Parathyroid adenoma (tissue), 2 donors: ENCODE data around the gene MAGI3.

ENCODE experiments used
- H2AFZ ChIP-seq: fragments of 300-600 bp; sonication (generic); one replicate; pipeline ENCODE4 v1.7.0; 2017; ENCODE audit warnings: antibody characterized with exemption, mild to moderate bottlenecking
- H3K27ac ChIP-seq: fragments of 300-600 bp; sonication (generic); one replicate; pipeline ENCODE4 v1.7.0; 2017
- H3K27me3 ChIP-seq: fragments of 300-600 bp; sonication (generic); one replicate; pipeline ENCODE4 v1.7.0; 2017; ENCODE audit warnings: low read length; ENCODE audit not compliant: control insufficient read depth, insufficient read depth
- H3K36me3 ChIP-seq: fragments of 300-600 bp; sonication (generic); one replicate; pipeline ENCODE4 v1.7.0; 2017; ENCODE audit warnings: low read length; ENCODE audit not compliant: control insufficient read depth, insufficient read depth
- H3K4me1 ChIP-seq: fragments of 300-600 bp; sonication (generic); one replicate; pipeline ENCODE4 v1.7.0; 2017; ENCODE audit warnings: control low read depth
- H3K4me2 ChIP-seq: fragments of 300-600 bp; sonication (generic); one replicate; pipeline ENCODE4 v1.7.0; 2017; ENCODE audit warnings: low read length
- H3K4me3 ChIP-seq: fragments of 300-600 bp; sonication (generic); one replicate; pipeline ENCODE4 v1.7.0; 2017; ENCODE audit warnings: low read depth, low read length
- H3K79me2 ChIP-seq: fragments of 300-600 bp; sonication (generic); one replicate; pipeline ENCODE4 v1.7.0; 2017; ENCODE audit warnings: control low read depth
- H3K9ac ChIP-seq: fragments of 300-600 bp; sonication (generic); one replicate; pipeline ENCODE4 v1.7.0; 2017; ENCODE audit warnings: mild to moderate bottlenecking
- H3K9me3 ChIP-seq: fragments of 300-600 bp; sonication (generic); one replicate; pipeline ENCODE4 v1.7.0; 2017; ENCODE audit warnings: low read length; ENCODE audit not compliant: control insufficient read depth
- TF ChIP-seq, protein P1 (sequence below): fragments of 300-600 bp; sonication (generic); IDR thresholded peaks from one replicate; pipeline ENCODE4 v1.7.0; 2017; ENCODE audit warnings: antibody characterized with exemption, mild to moderate bottlenecking
- donor health status: primary hyperparathyroidism.

MAGI3 gene

DNA sequence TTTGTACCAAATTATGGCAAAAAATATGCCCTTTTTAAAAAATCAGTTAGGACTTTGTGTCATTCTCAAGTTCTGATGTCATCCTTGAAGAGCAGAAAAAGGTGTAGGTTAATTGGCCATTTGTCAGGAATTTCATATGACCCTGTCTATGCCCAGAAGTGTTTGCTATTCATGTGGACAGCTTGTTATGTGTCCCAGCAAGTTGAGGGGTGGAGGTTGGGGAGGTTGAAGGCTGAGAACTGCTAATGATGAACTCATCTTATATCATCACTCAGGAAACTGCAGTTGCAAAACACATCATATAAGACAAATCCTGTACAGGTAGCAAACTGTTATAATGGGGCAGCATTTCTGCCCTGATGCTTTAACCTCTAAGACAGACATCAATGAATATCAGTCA lies 262.5 kb downstream of the MAGI3 start:
- Histone ChIP-seq H2AFZ (no peak overlapping the region), H3K9ac (no peak overlapping the region), H3K79me2 (no peaks in the 10 kb centered on the region), H3K9me3 (no peaks in the 10 kb centered on the region), H3K4me2 (no peak overlapping the region), H3K4me1 (no peaks in the 10 kb centered on the region), H3K27me3 (no peaks in the 10 kb centered on the region), H3K4me3 (no peak overlapping the region), H3K36me3 (no peaks in the 10 kb centered on the region), H3K27ac (no peak overlapping the region)
- TF ChIP-seq, protein P1, sequence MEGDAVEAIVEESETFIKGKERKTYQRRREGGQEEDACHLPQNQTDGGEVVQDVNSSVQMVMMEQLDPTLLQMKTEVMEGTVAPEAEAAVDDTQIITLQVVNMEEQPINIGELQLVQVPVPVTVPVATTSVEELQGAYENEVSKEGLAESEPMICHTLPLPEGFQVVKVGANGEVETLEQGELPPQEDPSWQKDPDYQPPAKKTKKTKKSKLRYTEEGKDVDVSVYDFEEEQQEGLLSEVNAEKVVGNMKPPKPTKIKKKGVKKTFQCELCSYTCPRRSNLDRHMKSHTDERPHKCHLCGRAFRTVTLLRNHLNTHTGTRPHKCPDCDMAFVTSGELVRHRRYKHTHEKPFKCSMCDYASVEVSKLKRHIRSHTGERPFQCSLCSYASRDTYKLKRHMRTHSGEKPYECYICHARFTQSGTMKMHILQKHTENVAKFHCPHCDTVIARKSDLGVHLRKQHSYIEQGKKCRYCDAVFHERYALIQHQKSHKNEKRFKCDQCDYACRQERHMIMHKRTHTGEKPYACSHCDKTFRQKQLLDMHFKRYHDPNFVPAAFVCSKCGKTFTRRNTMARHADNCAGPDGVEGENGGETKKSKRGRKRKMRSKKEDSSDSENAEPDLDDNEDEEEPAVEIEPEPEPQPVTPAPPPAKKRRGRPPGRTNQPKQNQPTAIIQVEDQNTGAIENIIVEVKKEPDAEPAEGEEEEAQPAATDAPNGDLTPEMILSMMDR = no peak

DNA sequence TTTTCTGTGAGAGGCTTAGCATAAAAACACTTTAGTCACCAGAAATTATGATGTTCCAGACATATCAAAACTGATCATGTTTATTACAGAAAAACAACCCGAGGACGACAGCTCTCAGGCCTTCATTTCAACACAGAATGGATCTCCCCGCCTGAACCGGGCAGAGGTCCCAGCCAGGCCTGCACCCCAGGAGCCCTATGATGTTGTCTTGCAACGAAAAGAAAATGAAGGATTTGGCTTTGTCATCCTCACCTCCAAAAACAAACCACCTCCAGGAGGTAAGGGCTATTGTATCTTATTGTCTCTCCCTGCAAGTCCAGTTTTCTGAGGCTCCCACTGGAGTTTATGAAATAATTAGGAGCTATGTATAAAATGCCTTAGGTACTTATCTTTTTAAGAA lies 263.4 kb downstream of the MAGI3 start:
- Histone ChIP-seq H3K4me3 (no peak overlapping the region), H3K36me3 (no peaks in the 10 kb centered on the region), H2AFZ (no peak overlapping the region), H3K4me1 (no peaks in the 10 kb centered on the region), H3K4me2 (no peak overlapping the region), H3K27ac (no peak overlapping the region), H3K9ac (no peak overlapping the region), H3K79me2 (no peaks in the 10 kb centered on the region), H3K9me3 (no peaks in the 10 kb centered on the region), H3K27me3 (no peaks in the 10 kb centered on the region)
- TF ChIP-seq, protein P1 = no peak

DNA sequence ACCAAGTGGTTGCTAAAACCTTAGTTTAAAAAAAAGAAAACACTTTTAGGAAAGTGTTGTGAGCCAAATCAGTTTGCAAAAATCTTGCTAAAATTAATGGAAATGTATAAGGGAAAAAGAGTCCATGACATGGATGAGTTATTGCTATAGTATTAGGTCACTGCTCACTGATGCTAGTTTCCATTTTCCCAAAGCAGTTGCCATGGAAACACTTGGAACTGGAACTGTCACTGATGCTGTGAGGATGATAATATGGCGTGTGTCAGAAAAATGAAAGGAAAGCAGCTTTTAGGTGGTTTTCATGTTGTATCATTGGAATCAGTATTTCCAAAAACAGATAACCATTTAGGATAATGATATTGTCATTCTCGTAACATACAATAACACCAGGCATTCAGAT lies 264.6 kb downstream of the MAGI3 start:
- no peak overlapping the region for H2AFZ ChIP-seq
- no peak overlapping the region for H3K4me3 ChIP-seq
- TF ChIP-seq, protein P1 = no peak
- H3K4me1 ChIP-seq = no peaks in the 10 kb centered on the region
- no peak overlapping the region for H3K4me2 ChIP-seq
- H3K27ac ChIP-seq = no peak overlapping the region
- H3K9ac ChIP-seq = no peak overlapping the region
- no peaks in the 10 kb centered on the region for H3K27me3 ChIP-seq
- no peaks in the 10 kb centered on the region for H3K79me2 ChIP-seq
- H3K9me3 ChIP-seq = no peaks in the 10 kb centered on the region
- no peaks in the 10 kb centered on the region for H3K36me3 ChIP-seq

DNA sequence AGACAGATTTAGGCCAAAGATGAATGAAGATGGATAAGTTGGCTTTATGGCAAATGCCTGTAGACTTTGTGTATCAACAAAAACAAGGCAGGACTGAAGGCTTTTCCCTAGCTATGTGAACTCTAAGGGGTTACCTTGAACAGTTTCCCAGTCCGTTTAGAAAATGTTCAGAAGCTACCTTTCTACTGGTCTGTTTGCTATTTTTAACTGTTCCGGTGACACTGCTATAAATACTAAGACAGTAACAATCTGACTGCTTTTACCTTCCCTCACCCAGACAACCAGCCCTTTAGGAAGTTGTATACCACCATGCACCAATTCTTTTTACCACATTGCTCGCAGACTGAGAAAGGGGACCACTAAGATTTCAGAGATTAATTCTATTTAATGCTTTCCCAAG lies 266.8 kb downstream of the MAGI3 start:
- Histone ChIP-seq H3K4me1 (no peaks in the 10 kb centered on the region), H3K4me3 (no peak overlapping the region), H3K9me3 (no peaks in the 10 kb centered on the region), H3K27ac (no peak overlapping the region), H3K27me3 (no peaks in the 10 kb centered on the region), H3K9ac (no peak overlapping the region), H3K79me2 (no peaks in the 10 kb centered on the region), H3K36me3 (no peaks in the 10 kb centered on the region), H3K4me2 (no peak overlapping the region), H2AFZ (no peak overlapping the region)
- TF ChIP-seq, protein P1 = no peak

DNA sequence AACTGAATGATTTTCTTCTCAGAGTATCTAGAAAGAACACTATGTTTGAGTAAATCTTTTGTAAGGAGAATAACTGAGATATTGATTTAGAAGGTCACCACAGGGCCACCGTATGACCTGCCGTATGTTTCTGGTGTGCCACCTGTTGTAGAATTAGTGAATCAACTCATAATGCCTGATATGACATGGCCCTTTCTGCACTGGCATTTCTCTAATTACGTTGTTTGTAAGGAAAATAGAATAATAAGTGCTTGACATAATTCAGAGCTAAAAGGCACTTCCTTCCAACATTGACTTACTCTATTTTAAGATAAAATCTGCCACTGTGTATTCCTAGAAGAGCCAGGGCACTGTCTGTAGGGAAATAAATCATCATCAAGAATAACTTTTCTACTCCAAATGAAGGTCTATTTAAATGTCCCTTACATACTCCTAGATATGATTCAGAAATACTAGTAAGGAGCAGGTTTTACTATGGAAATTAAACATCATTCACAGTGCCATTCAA lies 267.3 kb downstream of the MAGI3 start:
- no peaks in the 10 kb centered on the region for H3K27me3 ChIP-seq
- H3K4me1 ChIP-seq = no peaks in the 10 kb centered on the region
- no peak overlapping the region for H3K9ac ChIP-seq
- no peak overlapping the region for H3K4me3 ChIP-seq
- no peak overlapping the region for H3K4me2 ChIP-seq
- TF ChIP-seq, protein P1 = no peak
- no peak overlapping the region for H3K27ac ChIP-seq
- H3K36me3 ChIP-seq = no peaks in the 10 kb centered on the region
- H2AFZ ChIP-seq = no peak overlapping the region
- H3K79me2 ChIP-seq = no peaks in the 10 kb centered on the region
- no peaks in the 10 kb centered on the region for H3K9me3 ChIP-seq
